HCT116 (cell line): ENCODE measurements around the gene AGBL1. TPM values are rescaled to one million over a fixed set of nuclear protein-coding genes. Genes with fewer than 3 reads are reported as not detected.

ENCODE experiments used
- ATAC-seq: fragments of 200-7000 bp; cut with Tn5 transposase; 2 replicates; pipeline ENCODE4 v1.9.1; 2020; ENCODE audit warnings: mild to moderate bottlenecking, moderate library complexity
- BruUV-seq: library from RNA; stranded (reverse); fragments of 400-500 nt; replicated peaks from 2 replicates; lab custom pipeline; 2021; lab: Mats Ljungman, UMichigan
- CTCF ChIA-PET: fragments of 300-600 bp; sonication (Branson Sonifier 250); formaldehyde crosslinking; loops from one replicate; lab custom pipeline; 2021; ENCODE audit warnings: antibody characterized with exemption; lab: Charles Lee
- POLR2A ChIA-PET: fragments of 300-600, 350-600 bp; sonication (Branson Sonifier 250); formaldehyde crosslinking; loops from one replicate; lab custom pipeline; 2021; ENCODE audit warnings: antibody characterized with exemption; lab: Charles Lee
- RAD21 ChIA-PET, 2 experiments: fragments of 300-600 bp; sonication (Branson Sonifier 250); formaldehyde crosslinking; loops; one replicate each; lab custom pipeline; 2023; ENCODE audit warnings: low total read pairs in 2 of 2; ENCODE audit not compliant: uncharacterized antibody in 2 of 2, unreplicated experiment in 2 of 2, low non-redundant PET in 1 of 2; lab: Charles Lee
- DNase-seq: peaks from one replicate; pipeline ENCODE4 v3.0.0-alpha.2; 2010; ENCODE audit warnings: low read depth, low spot score
- H2AFZ ChIP-seq: fragments of 200-600 bp; shearing (Covaris generic), sonication (generic); 2 replicates; pipeline ENCODE4 v1.6.1; 2017; ENCODE audit warnings: low read depth, mixed run types, mixed read lengths, antibody characterized with exemption, low read length; ENCODE audit not compliant: poor library complexity, severe bottlenecking
- H3K27ac ChIP-seq: 2 replicates; pipeline ENCODE4 v1.5.1; 2012; ENCODE audit warnings: low read depth, low read length
- H3K27me3 ChIP-seq: fragments of 200-600 bp; sonication (generic); 2 replicates; pipeline ENCODE4 v1.6.1; 2016; ENCODE audit warnings: mixed run types, low read length, mixed read lengths; ENCODE audit not compliant: insufficient read depth
- H3K36me3 ChIP-seq, 2 experiments: fragments of 200-500 bp in 1 of 2; fragments of 200-600 bp in 1 of 2; sonication (Bioruptor generic) in 1 of 2; sonication (generic) in 1 of 2; 2 replicates each; pipeline versions ENCODE4 v1.5.1 to v1.6.1; 2014 to 2016; ENCODE audit warnings: low read length in 2 of 2, inconsistent platforms in 1 of 2, mixed read lengths in 1 of 2, mixed run types in 1 of 2; ENCODE audit not compliant: insufficient read depth in 2 of 2, control insufficient read depth in 1 of 2
- H3K4me1 ChIP-seq, 2 experiments: fragments of 200-600 bp in 1 of 2; sonication (generic) in 1 of 2; 2 replicates each; pipeline versions ENCODE4 v1.5.1 to v1.6.1; 2012 to 2017; ENCODE audit warnings: low read length in 2 of 2, inconsistent platforms in 1 of 2, mild to moderate bottlenecking in 1 of 2, mixed read lengths in 1 of 2, mixed run types in 1 of 2, moderate library complexity in 1 of 2; ENCODE audit not compliant: insufficient read depth in 2 of 2, control insufficient read depth in 1 of 2
- H3K4me2 ChIP-seq: fragments of 200-600 bp; sonication (generic); 2 replicates; pipeline ENCODE4 v1.6.1; 2017; ENCODE audit warnings: mixed run types, low read length, mixed read lengths
- H3K4me3 ChIP-seq, 2 experiments: fragments of 200-600 bp in 1 of 2; sonication (generic) in 1 of 2; replicated peaks in 1 of 2; 2 replicates each; pipeline ENCODE4 v1.5.1; 2011 to 2016; ENCODE audit warnings: low read length in 2 of 2, control low read depth in 1 of 2, low read depth in 1 of 2, mild to moderate bottlenecking in 1 of 2, mixed read lengths in 1 of 2, mixed run types in 1 of 2
- H3K79me2 ChIP-seq: fragments of 200-600 bp; sonication (generic); 2 replicates; pipeline ENCODE4 v1.6.1; 2017; ENCODE audit warnings: mild to moderate bottlenecking, mixed run types, low read length, moderate library complexity, mixed read lengths; ENCODE audit not compliant: insufficient read depth
- H3K9ac ChIP-seq: fragments of 200-600 bp; sonication (generic); 2 replicates; pipeline ENCODE4 v1.6.1; 2016; ENCODE audit warnings: low read length, mixed read lengths
- H3K9me2 ChIP-seq: fragments of 200-600 bp; sonication (generic), shearing (Covaris generic); 2 replicates; pipeline ENCODE4 v1.6.1; 2017; ENCODE audit warnings: mixed run types, mild to moderate bottlenecking, moderate library complexity; ENCODE audit not compliant: insufficient read depth
- H3K9me3 ChIP-seq, 2 experiments: fragments of 200-500 bp in 1 of 2; fragments of 200-600 bp in 1 of 2; sonication (Bioruptor generic) in 1 of 2; sonication (generic) in 1 of 2; 2 replicates each; pipeline ENCODE4 v1.6.1; 2014 to 2017; ENCODE audit warnings: low read length in 2 of 2, mixed read lengths in 2 of 2, inconsistent platforms in 1 of 2, low read depth in 1 of 2, mild to moderate bottlenecking in 1 of 2, mixed run types in 1 of 2, moderate library complexity in 1 of 2; ENCODE audit not compliant: control insufficient read depth in 1 of 2, insufficient read depth in 1 of 2
- H4K20me1 ChIP-seq: fragments of 200-600 bp; sonication (generic), shearing (Covaris generic); 2 replicates; pipeline ENCODE4 v1.6.1; 2017; ENCODE audit warnings: mixed run types, mild to moderate bottlenecking, moderate library complexity; ENCODE audit not compliant: insufficient read depth
- CBX3 ChIP-seq: IDR thresholded peaks from 2 replicates; pipeline ENCODE4 v1.6.1; 2012; ENCODE audit warnings: low read depth
- EGR1 ChIP-seq: IDR thresholded peaks from 2 replicates; pipeline ENCODE4 v1.6.1; 2012; ENCODE audit warnings: low read depth
- ELF1 ChIP-seq: IDR thresholded peaks from 2 replicates; pipeline ENCODE4 v1.6.1; 2012; ENCODE audit warnings: low read depth, borderline replicate concordance
- EZH2 ChIP-seq: fragments of 200-600 bp; sonication (generic); IDR thresholded peaks from 2 replicates; pipeline ENCODE4 v1.6.1; 2017; ENCODE audit warnings: antibody characterized with exemption, mixed run types
- EZH2phosphoT487 ChIP-seq: fragments of 200-600 bp; IDR thresholded peaks from 2 replicates; pipeline ENCODE4 v1.6.1; 2018; ENCODE audit warnings: antibody characterized with exemption, borderline replicate concordance
- FOSL1 ChIP-seq: IDR thresholded peaks from 2 replicates; pipeline ENCODE4 v1.6.1; 2012; ENCODE audit warnings: low read depth
- JUND ChIP-seq: IDR thresholded peaks from 2 replicates; pipeline ENCODE4 v1.6.1; 2012
- POLR2A ChIP-seq: IDR thresholded peaks from 2 replicates; pipeline ENCODE4 v1.7.0; 2011; ENCODE audit warnings: borderline replicate concordance; ENCODE audit not compliant: insufficient read depth, insufficient read length; ENCODE audit errors: extremely low read depth
- POLR2AphosphoS5 ChIP-seq: IDR thresholded peaks from 2 replicates; pipeline ENCODE4 v1.6.1; 2011; ENCODE audit warnings: mild to moderate bottlenecking, low read depth, low read length, moderate library complexity
- RAD21 ChIP-seq: IDR thresholded peaks from 2 replicates; pipeline ENCODE4 v1.6.1; 2012; ENCODE audit warnings: low read depth, mild to moderate bottlenecking
- SIN3A ChIP-seq: IDR thresholded peaks from 2 replicates; pipeline ENCODE4 v1.6.1; 2012; ENCODE audit warnings: low read depth
- SP1 ChIP-seq: IDR thresholded peaks from 2 replicates; pipeline ENCODE4 v1.6.1; 2012; ENCODE audit warnings: low read depth
- TCF7L2 ChIP-seq: IDR thresholded peaks from 2 replicates; pipeline ENCODE4 v1.7.0; 2011; ENCODE audit warnings: borderline replicate concordance, inconsistent platforms; ENCODE audit not compliant: insufficient read depth, insufficient read length; ENCODE audit errors: extremely low read depth
- YY1 ChIP-seq: IDR thresholded peaks from 2 replicates; pipeline ENCODE4 v1.6.1; 2011; ENCODE audit warnings: low read length, low read depth, moderate library complexity, mild to moderate bottlenecking; ENCODE audit not compliant: insufficient replicate concordance; ENCODE audit errors: extremely low read depth
- ZFX ChIP-seq: fragments of 450-650 bp; IDR thresholded peaks from 2 replicates; pipeline ENCODE4 v1.6.1; 2017
- ZNF274 ChIP-seq: fragments of 200-500 bp; sonication (Bioruptor generic); IDR thresholded peaks from 2 replicates; pipeline ENCODE4 v1.6.1; 2014; ENCODE audit warnings: mild to moderate bottlenecking, low read depth, low read length, inconsistent platforms
- intact Hi-C: fragments of 100-400 bp; cut with micrococcal nuclease; formaldehyde crosslinking; loops from 2 replicates; pipeline ENCODE4 v1.10.0; 2022
- total RNA-seq: library from RNA; stranded (reverse); gene quantifications from one replicate; pipeline ENCODE4 v1.2.1, GENCODE V29; 2021; ENCODE audit not compliant: unreplicated experiment
- TF ChIP-seq, protein P1 (sequence below): IDR thresholded peaks from 2 replicates; pipeline ENCODE4 v1.6.1; 2012
- TF ChIP-seq, protein P2 (sequence below): IDR thresholded peaks from 2 replicates; pipeline ENCODE4 v1.6.1; 2011; ENCODE audit warnings: mild to moderate bottlenecking, low read length, moderate library complexity; ENCODE audit not compliant: insufficient replicate concordance; ENCODE audit errors: extremely low read depth
- TF ChIP-seq, protein P3 (sequence below): IDR thresholded peaks from 2 replicates; pipeline ENCODE4 v1.6.1; 2012

AGBL1 gene
- total RNA-seq, 1 experiment from 2014 or later = not detected

DNA sequence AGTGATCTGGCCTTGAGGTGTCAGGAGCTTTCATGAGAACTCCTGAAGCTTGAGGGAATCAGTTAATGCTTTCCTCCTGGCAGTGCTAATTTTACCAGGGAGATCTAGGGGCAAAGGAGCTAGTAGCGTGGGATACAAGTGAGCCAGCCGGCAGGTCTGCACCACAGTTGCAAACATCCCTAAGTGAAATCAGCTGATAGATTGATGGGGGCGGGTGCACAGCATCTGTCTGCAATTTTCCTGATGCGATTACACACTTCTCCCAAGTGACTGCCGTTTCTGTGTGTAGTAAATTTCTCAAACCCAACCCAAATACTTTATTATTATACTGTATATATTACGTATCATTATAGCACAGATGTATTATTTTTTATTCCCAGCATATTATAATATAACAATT is 304.5 kb downstream of the AGBL1 start:
- H3K9me2 ChIP-seq = no peaks in the 10 kb centered on the region
- ChIA-PET CTCF (no interaction called here), POLR2A (no interaction called here), RAD21 (no interaction called here)
- TF ChIP-seq, protein P1, sequence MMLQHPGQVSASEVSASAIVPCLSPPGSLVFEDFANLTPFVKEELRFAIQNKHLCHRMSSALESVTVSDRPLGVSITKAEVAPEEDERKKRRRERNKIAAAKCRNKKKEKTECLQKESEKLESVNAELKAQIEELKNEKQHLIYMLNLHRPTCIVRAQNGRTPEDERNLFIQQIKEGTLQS = no peak
- TF ChIP-seq, protein P2, sequence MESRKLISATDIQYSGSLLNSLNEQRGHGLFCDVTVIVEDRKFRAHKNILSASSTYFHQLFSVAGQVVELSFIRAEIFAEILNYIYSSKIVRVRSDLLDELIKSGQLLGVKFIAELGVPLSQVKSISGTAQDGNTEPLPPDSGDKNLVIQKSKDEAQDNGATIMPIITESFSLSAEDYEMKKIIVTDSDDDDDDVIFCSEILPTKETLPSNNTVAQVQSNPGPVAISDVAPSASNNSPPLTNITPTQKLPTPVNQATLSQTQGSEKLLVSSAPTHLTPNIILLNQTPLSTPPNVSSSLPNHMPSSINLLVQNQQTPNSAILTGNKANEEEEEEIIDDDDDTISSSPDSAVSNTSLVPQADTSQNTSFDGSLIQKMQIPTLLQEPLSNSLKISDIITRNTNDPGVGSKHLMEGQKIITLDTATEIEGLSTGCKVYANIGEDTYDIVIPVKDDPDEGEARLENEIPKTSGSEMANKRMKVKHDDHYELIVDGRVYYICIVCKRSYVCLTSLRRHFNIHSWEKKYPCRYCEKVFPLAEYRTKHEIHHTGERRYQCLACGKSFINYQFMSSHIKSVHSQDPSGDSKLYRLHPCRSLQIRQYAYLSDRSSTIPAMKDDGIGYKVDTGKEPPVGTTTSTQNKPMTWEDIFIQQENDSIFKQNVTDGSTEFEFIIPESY = no peak
- TF ChIP-seq YY1 = no peak
- no peak for TF ChIP-seq POLR2A
- TF ChIP-seq JUND = no peak
- no peak for TF ChIP-seq TCF7L2
- no peak for TF ChIP-seq CBX3
- TF ChIP-seq SIN3A = no peak
- TF ChIP-seq, protein P3, sequence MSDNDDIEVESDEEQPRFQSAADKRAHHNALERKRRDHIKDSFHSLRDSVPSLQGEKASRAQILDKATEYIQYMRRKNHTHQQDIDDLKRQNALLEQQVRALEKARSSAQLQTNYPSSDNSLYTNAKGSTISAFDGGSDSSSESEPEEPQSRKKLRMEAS = no peak
- no peak for TF ChIP-seq EZH2phosphoT487
- no peak for TF ChIP-seq POLR2AphosphoS5
- no peak for TF ChIP-seq EGR1
- TF ChIP-seq EZH2 = no peak
- TF ChIP-seq FOSL1 = no peak
- no peak for TF ChIP-seq SP1
- no peak for TF ChIP-seq ZNF274
- TF ChIP-seq ELF1 = no peak
- no peak for TF ChIP-seq RAD21
- no peak for TF ChIP-seq ZFX
- no peaks in the 10 kb centered on the region for H3K79me2 ChIP-seq
- no peak overlapping the region for H2AFZ ChIP-seq
- no peak for ATAC-seq
- no peak overlapping the region for H3K9ac ChIP-seq
- H3K36me3 ChIP-seq = no peaks in the 10 kb centered on the region
- no peak overlapping the region for H3K4me3 ChIP-seq
- H3K9me3 ChIP-seq = peaks cover 0 to 6% of the 10 kb centered on the region in 2 experiments; a peak in 2 of 4 replicates
- no peak overlapping the region for H3K4me2 ChIP-seq
- BruUV-seq = no TSS peak
- H3K27ac ChIP-seq = no peak overlapping the region
- no peaks in the 10 kb centered on the region for H3K4me1 ChIP-seq
- no peaks in the 10 kb centered on the region for H3K27me3 ChIP-seq
- H4K20me1 ChIP-seq = no peaks in the 10 kb centered on the region
- DNase-seq = no peak
- intact Hi-C loops = no loop called here
